GM20000 (cell line): ENCODE results near the gene LARGE1.

Experiments used
- DNase-seq: peaks from one replicate; pipeline ENCODE4 v3.0.0; 2012; ENCODE audit warnings: low spot score
- TF ChIP-seq, protein P1 (sequence below): IDR thresholded peaks from 2 replicates; pipeline ENCODE4 v1.5.1; 2012; ENCODE audit warnings: mild to moderate bottlenecking, control low read depth; ENCODE audit errors: extremely low read depth, missing control alignments

Gene LARGE1

GRCh38 chr22:33879796-33880195 is 40.5 kb downstream of the LARGE1 start:
- DNase-seq, result no peak
- TF ChIP-seq, protein P1, sequence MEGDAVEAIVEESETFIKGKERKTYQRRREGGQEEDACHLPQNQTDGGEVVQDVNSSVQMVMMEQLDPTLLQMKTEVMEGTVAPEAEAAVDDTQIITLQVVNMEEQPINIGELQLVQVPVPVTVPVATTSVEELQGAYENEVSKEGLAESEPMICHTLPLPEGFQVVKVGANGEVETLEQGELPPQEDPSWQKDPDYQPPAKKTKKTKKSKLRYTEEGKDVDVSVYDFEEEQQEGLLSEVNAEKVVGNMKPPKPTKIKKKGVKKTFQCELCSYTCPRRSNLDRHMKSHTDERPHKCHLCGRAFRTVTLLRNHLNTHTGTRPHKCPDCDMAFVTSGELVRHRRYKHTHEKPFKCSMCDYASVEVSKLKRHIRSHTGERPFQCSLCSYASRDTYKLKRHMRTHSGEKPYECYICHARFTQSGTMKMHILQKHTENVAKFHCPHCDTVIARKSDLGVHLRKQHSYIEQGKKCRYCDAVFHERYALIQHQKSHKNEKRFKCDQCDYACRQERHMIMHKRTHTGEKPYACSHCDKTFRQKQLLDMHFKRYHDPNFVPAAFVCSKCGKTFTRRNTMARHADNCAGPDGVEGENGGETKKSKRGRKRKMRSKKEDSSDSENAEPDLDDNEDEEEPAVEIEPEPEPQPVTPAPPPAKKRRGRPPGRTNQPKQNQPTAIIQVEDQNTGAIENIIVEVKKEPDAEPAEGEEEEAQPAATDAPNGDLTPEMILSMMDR, result no peak

GRCh38 chr22:33875316-33875715 is 45.0 kb downstream of the LARGE1 start:
- TF ChIP-seq, protein P1, result no peak
- no peak for DNase-seq

- DNase-seq, result no peak
- TF ChIP-seq, protein P1, result no peak
These were observed 46.1 kb downstream of the LARGE1 start for GRCh38 chr22:33874206-33874605.

DNA sequence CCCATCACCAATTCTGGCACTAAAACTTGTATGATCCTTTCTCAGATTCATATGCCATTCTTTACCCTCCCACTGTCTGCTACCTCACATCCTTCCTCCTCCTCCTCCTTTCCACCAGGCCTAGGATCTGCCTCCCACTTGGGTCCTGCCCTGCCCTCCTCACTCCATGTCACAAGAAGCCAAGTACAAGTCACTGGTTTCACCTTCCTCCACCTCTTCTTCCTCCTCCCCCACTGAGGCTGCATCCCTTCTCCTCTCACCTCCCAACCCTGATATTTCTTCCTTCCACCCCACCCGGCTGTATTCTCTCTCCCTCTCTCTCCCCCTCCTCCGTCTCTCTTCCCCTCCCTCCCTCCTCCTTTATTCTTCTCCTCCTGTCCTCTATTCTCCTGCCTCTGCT is 46.6 kb downstream of the LARGE1 start:
- TF ChIP-seq, protein P1, result no peak
- no peak for DNase-seq

- no peak for DNase-seq
- TF ChIP-seq, protein P1, result no peak
These were observed 47.1 kb downstream of the LARGE1 start for GRCh38 chr22:33873186-33873585.

DNA sequence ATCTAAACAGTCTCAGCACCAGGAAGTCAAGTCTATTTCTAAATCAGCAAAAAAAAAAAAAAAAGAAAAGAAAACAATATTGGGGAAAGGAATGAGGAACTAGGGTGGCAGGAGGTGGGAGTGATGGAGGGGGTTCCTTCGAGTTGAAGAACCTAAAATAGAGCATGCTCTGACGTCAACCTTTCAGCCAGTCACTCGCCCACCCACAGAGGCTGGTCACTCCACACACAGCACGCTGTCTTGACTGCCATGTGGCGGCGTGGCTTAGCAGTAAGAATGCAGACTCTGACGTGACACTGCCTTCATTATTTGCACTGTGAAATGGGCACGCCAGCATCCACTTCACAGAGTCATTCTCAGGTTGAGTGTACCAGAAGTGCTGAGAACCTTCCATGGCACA is 48.3 kb downstream of the LARGE1 start:
- TF ChIP-seq, protein P1, result no peak
- no peak for DNase-seq

- TF ChIP-seq, protein P1, result no peak
- DNase-seq, result no peak
These were observed 50.3 kb downstream of the LARGE1 start for GRCh38 chr22:33869946-33870345.

DNA sequence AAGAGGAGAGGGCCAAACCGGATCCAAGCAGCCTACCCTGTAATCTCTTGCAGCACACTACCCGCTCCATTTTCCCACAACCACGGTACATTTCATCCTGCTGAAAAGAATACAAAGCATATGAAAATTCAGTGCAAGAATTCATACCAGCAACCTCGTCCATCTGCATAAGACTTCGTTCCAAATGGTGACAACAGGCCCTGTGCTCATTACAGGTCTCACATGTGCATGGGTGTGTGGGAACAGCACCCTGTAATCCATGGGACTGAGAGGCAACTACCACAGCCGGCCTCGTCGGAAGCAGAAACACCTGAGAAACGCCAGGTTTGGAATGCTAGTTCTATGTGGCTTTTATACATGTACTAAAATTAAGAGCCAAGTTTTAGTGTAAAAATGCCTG is 52.3 kb downstream of the LARGE1 start:
- TF ChIP-seq, protein P1, result no peak
- no peak for DNase-seq
